Astrocyte (in vitro differentiated cells and primary cell): ENCODE data around the gene TRIL. TPM values are rescaled to one million over a fixed set of nuclear protein-coding genes. Genes with fewer than 3 reads are reported as not detected.

Source experiments
- DNase-seq: peaks from one replicate; pipeline ENCODE4 v3.0.0-alpha.2; 2010; ENCODE audit warnings: low read depth
- FAIRE-seq: peaks from 2 replicates; lab custom pipeline; 2011; peaks lifted over from hg19 to GRCh38; lab: Jason Lieb, UNC
- H2AFZ ChIP-seq: 2 replicates; pipeline ENCODE4 v1.6.0; 2012; ENCODE audit warnings: low read depth, low read length, inconsistent platforms
- H3K27ac ChIP-seq: 2 replicates; pipeline ENCODE4 v1.5.1; 2011; ENCODE audit warnings: low read depth, low read length, inconsistent platforms
- H3K27me3 ChIP-seq: 2 replicates; pipeline ENCODE4 v1.6.0; 2011; ENCODE audit warnings: low read length, inconsistent platforms; ENCODE audit not compliant: insufficient read depth
- H3K36me3 ChIP-seq: 2 replicates; pipeline ENCODE4 v1.5.1; 2011; ENCODE audit warnings: low read length, inconsistent platforms; ENCODE audit not compliant: insufficient read depth
- H3K4me1 ChIP-seq: 2 replicates; pipeline ENCODE4 v1.5.1; 2011; ENCODE audit warnings: low read length, inconsistent platforms; ENCODE audit not compliant: insufficient read depth
- H3K4me2 ChIP-seq: 2 replicates; pipeline ENCODE4 v1.6.0; 2012; ENCODE audit warnings: low read length, inconsistent platforms
- H3K4me3 ChIP-seq: 2 replicates; pipeline ENCODE4 v1.5.1; 2011; ENCODE audit warnings: low read depth, mild to moderate bottlenecking, low read length, inconsistent platforms; ENCODE audit not compliant: insufficient read depth
- H3K79me2 ChIP-seq: 2 replicates; pipeline ENCODE4 v1.6.0; 2012; ENCODE audit warnings: mild to moderate bottlenecking, low read length, inconsistent platforms; ENCODE audit not compliant: insufficient read depth
- H3K9ac ChIP-seq: 2 replicates; pipeline ENCODE4 v1.6.0; 2012; ENCODE audit warnings: mild to moderate bottlenecking, low read length, inconsistent platforms
- H3K9me3 ChIP-seq: 2 replicates; pipeline ENCODE4 v1.5.1; 2012; ENCODE audit warnings: low read depth, mild to moderate bottlenecking, low read length, inconsistent platforms; ENCODE audit not compliant: insufficient read depth
- H4K20me1 ChIP-seq: 2 replicates; pipeline ENCODE4 v1.6.0; 2012; ENCODE audit warnings: low read length, inconsistent platforms; ENCODE audit not compliant: insufficient read depth
- H3K27ac Mint-ChIP-seq: one replicate; pipeline ENCODE4 v1.8.0; 2021; ENCODE audit warnings: mild to moderate bottlenecking, mixed read lengths; ENCODE audit not compliant: unreplicated experiment
- H3K27me3 Mint-ChIP-seq: one replicate; pipeline ENCODE4 v1.8.0; 2021; ENCODE audit warnings: low read depth, mixed read lengths; ENCODE audit not compliant: unreplicated experiment
- H3K36me3 Mint-ChIP-seq: one replicate; pipeline ENCODE4 v1.8.0; 2021; ENCODE audit warnings: low read depth, mixed read lengths; ENCODE audit not compliant: unreplicated experiment
- H3K4me1 Mint-ChIP-seq: one replicate; pipeline ENCODE4 v1.8.0; 2021; ENCODE audit warnings: low read depth, mixed read lengths; ENCODE audit not compliant: unreplicated experiment
- H3K4me3 Mint-ChIP-seq: one replicate; pipeline ENCODE4 v1.8.0; 2021; ENCODE audit warnings: mild to moderate bottlenecking, moderate library complexity, mixed read lengths; ENCODE audit not compliant: unreplicated experiment
- H3K9me3 Mint-ChIP-seq: one replicate; pipeline ENCODE4 v1.8.0; 2021; ENCODE audit warnings: mild to moderate bottlenecking, mixed read lengths; ENCODE audit not compliant: unreplicated experiment
- EZH2 ChIP-seq: IDR thresholded peaks from 2 replicates; pipeline ENCODE4 v1.6.1; 2012; ENCODE audit warnings: mild to moderate bottlenecking, low read length, inconsistent platforms; ENCODE audit not compliant: insufficient read depth
- total RNA-seq: library from RNA; stranded (reverse); gene quantifications from 2 replicates; pipeline ENCODE4 v1.2.1, GENCODE V29; 2021
- TF ChIP-seq, protein P1 (sequence below): IDR thresholded peaks from 2 replicates; pipeline ENCODE4 v1.5.1; 2011; ENCODE audit warnings: low read depth, mild to moderate bottlenecking, inconsistent platforms, low read length, moderate library complexity; ENCODE audit not compliant: insufficient read depth

The TRIL gene
- total RNA-seq, 1 donor from 2014 or later, result 0.45 TPM

GRCh38 chr7:28921822-28922221 lies 36.3 kb downstream of the TRIL start:
- H3K4me3 Mint-ChIP-seq, result no peak overlapping the region
- H3K36me3 Mint-ChIP-seq, result no peaks in the 10 kb centered on the region
- Histone ChIP-seq H3K9ac (no peak overlapping the region), H3K79me2 (no peaks in the 10 kb centered on the region), H3K36me3 (no peaks in the 10 kb centered on the region), H3K27me3 (peaks cover 19% of the 10 kb centered on the region), H3K4me2 (no peak overlapping the region), H2AFZ (no peak overlapping the region), H3K4me1 (peaks cover 4% of the 10 kb centered on the region), H3K4me3 (no peak overlapping the region), H3K27ac (no peak overlapping the region), H3K9me3 (no peaks in the 10 kb centered on the region), H4K20me1 (no peaks in the 10 kb centered on the region)
- no peak overlapping the region for H3K27ac Mint-ChIP-seq
- H3K9me3 Mint-ChIP-seq, result no peaks in the 10 kb centered on the region
- DNase-seq (peak; percentile 50), FAIRE-seq (peak; percentile 58)
- TF ChIP-seq EZH2, result no peak
- TF ChIP-seq, protein P1, sequence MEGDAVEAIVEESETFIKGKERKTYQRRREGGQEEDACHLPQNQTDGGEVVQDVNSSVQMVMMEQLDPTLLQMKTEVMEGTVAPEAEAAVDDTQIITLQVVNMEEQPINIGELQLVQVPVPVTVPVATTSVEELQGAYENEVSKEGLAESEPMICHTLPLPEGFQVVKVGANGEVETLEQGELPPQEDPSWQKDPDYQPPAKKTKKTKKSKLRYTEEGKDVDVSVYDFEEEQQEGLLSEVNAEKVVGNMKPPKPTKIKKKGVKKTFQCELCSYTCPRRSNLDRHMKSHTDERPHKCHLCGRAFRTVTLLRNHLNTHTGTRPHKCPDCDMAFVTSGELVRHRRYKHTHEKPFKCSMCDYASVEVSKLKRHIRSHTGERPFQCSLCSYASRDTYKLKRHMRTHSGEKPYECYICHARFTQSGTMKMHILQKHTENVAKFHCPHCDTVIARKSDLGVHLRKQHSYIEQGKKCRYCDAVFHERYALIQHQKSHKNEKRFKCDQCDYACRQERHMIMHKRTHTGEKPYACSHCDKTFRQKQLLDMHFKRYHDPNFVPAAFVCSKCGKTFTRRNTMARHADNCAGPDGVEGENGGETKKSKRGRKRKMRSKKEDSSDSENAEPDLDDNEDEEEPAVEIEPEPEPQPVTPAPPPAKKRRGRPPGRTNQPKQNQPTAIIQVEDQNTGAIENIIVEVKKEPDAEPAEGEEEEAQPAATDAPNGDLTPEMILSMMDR, result peak; percentile 96
- H3K4me1 Mint-ChIP-seq, result peaks cover 3% of the 10 kb centered on the region
- H3K27me3 Mint-ChIP-seq, result peaks cover 10% of the 10 kb centered on the region

- FAIRE-seq, result no peak
- no peak overlapping the region for H3K27ac Mint-ChIP-seq
- peaks cover 3% of the 10 kb centered on the region for H3K4me1 Mint-ChIP-seq
- H3K27me3 ChIP-seq, result peaks cover 8% of the 10 kb centered on the region
- H3K9me3 ChIP-seq, result no peaks in the 10 kb centered on the region
- H4K20me1 ChIP-seq, result no peaks in the 10 kb centered on the region
- H3K36me3 ChIP-seq, result no peaks in the 10 kb centered on the region
- H3K4me2 ChIP-seq, result no peak overlapping the region
- H3K9me3 Mint-ChIP-seq, result no peaks in the 10 kb centered on the region
- H3K27me3 Mint-ChIP-seq, result peaks cover 5% of the 10 kb centered on the region
- H3K4me3 Mint-ChIP-seq, result no peak overlapping the region
- H3K79me2 ChIP-seq, result no peaks in the 10 kb centered on the region
- no peaks in the 10 kb centered on the region for H3K4me1 ChIP-seq
- H3K9ac ChIP-seq, result no peak overlapping the region
- no peak for TF ChIP-seq EZH2
- TF ChIP-seq, protein P1, result no peak
- no peak for DNase-seq
- no peak overlapping the region for H3K27ac ChIP-seq
- no peak overlapping the region for H3K4me3 ChIP-seq
- no peaks in the 10 kb centered on the region for H3K36me3 Mint-ChIP-seq
- no peak overlapping the region for H2AFZ ChIP-seq
Observed at GRCh38 chr7:28920424-28920823, 37.7 kb downstream of the TRIL start.

DNA sequence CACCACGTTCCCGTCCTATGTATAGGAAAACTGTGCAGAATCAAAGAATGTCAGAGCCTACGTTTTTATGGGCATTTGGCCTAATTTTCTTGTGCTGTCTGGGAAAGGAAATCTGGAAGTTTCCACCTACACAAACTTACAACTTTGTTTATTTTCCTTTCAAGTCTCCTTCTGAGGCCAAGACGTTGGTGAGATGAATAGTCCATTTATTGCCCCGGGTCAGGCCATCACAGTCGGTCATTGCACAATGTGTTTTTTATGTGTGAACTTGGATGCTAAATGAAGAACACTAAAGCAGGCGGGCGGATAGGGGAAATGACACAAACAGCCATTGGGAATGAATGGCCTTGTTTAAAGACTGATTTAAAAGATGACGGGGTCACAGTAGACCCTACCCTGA lies 38.6 kb downstream of the TRIL start:
- H3K9me3 Mint-ChIP-seq, result no peaks in the 10 kb centered on the region
- H3K36me3 Mint-ChIP-seq, result no peaks in the 10 kb centered on the region
- Histone ChIP-seq H4K20me1 (no peaks in the 10 kb centered on the region), H3K27me3 (no peaks in the 10 kb centered on the region), H3K9me3 (no peaks in the 10 kb centered on the region), H3K4me2 (no peak overlapping the region), H3K79me2 (no peaks in the 10 kb centered on the region), H3K4me3 (no peak overlapping the region), H3K9ac (no peak overlapping the region), H3K36me3 (no peaks in the 10 kb centered on the region), H3K27ac (no peak overlapping the region), H2AFZ (no peak overlapping the region), H3K4me1 (no peaks in the 10 kb centered on the region)
- DNase-seq (peak; percentile 30), FAIRE-seq (no peak)
- H3K4me3 Mint-ChIP-seq, result no peak overlapping the region
- H3K27ac Mint-ChIP-seq, result no peak overlapping the region
- H3K4me1 Mint-ChIP-seq, result peaks cover 3% of the 10 kb centered on the region
- H3K27me3 Mint-ChIP-seq, result no peaks in the 10 kb centered on the region
- TF ChIP-seq, protein P1, result no peak
- no peak for TF ChIP-seq EZH2
